ENCODE measurements around the gene CCDC6. TPM values are rescaled to one million over a fixed set of nuclear protein-coding genes. Genes with fewer than 3 reads are reported as not detected.

CCDC6 gene
- total RNA-seq, 1 experiment from 2014 or later, result 19.1 TPM

DNA sequence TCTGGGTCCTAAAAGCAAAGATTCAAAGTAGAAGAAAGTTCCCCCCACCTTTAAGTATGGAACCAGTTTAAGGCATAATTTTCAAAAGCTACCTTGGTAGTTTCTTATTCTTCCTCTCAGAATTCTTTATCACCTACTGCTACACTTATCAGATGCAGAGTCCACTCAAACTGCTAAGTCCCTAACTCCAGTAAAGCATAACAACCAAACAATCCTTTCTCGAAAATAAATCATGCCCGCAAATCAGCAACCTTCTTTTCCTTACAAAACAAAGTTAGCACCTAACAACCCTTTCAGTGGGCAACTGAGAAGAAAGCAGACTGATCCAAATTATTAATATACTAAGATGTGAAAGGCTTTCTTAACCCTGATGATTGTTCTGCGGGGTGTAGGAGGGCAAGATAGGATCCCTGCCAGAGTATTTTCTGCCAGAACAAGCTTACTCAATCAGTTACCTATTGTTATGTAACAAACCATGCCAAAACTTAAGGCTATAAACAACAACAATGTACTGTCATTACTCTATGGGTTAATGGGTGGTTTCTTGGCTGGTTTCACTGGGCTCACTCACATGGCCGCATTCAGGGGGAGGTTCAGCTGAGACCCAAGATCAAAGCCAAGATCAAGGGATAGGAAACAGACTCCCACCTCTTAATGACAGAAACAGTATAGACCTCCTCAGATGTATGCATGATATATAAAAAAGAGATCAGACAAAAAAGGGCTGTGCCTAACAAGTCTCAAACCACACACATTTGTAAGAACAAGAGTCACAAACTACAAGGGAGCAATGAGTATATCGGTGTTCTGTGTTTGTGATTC lies 42.0 kb downstream of the CCDC6 start:
- H3K27me3 ChIP-seq, result no peaks in the 10 kb centered on the region
- H3K4me1 ChIP-seq, result no peaks in the 10 kb centered on the region
- H3K36me3 ChIP-seq, result no peaks in the 10 kb centered on the region
- no peak overlapping the region for H3K27ac ChIP-seq
- H3K9me3 ChIP-seq (replicated peaks), result no peaks in the 10 kb centered on the region
- H3K4me3 ChIP-seq, result no peak overlapping the region
- no peak for DNase-seq

DNA sequence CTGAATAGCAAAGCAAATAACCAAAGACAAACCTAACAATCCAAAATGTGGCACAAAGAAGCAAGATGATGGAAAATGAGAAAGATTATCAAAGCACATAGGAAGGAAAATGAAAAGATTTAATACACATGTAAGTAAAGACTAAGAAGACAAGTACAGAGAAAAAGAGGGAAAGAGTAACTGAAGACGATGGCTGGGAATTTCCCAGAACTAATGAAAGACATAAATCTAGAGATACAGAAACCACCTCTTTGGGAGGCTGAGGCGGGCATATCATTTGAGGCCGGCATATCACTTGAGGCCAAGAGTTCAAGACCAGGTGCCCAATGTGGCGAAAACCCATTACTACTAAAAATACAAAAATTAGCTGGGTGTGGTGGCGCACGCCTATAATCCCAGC lies 46.8 kb downstream of the CCDC6 start:
- no peak overlapping the region for H3K4me3 ChIP-seq
- no peak overlapping the region for H3K27ac ChIP-seq
- no peaks in the 10 kb centered on the region for H3K36me3 ChIP-seq
- H3K9me3 ChIP-seq (replicated peaks), result no peaks in the 10 kb centered on the region
- no peak for DNase-seq
- H3K4me1 ChIP-seq, result no peaks in the 10 kb centered on the region
- no peaks in the 10 kb centered on the region for H3K27me3 ChIP-seq

DNA sequence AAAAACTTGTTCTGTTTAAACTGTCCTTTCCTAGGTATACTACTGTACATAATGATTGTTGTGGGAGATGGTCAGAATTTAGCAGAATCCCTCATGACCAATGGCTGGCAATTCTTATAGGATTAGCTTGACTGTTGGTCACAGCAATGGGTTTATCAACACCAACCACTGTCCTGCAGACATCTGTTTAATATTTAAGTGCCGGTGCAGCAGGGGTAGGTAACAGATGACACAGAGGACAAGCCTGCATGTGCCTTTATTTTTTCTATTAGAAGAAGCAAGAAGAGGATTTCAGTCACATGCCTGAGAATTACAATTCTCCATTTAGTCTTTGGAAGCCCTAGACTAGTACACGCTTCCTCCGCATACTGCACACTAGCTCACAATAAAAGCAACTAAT lies 48.4 kb downstream of the CCDC6 start:
- Histone ChIP-seq H3K4me3 (no peak overlapping the region), H3K9me3 (replicated peaks) (no peaks in the 10 kb centered on the region), H3K27ac (no peak overlapping the region), H3K27me3 (no peaks in the 10 kb centered on the region), H3K36me3 (no peaks in the 10 kb centered on the region), H3K4me1 (no peaks in the 10 kb centered on the region)
- DNase-seq, result no peak

DNA sequence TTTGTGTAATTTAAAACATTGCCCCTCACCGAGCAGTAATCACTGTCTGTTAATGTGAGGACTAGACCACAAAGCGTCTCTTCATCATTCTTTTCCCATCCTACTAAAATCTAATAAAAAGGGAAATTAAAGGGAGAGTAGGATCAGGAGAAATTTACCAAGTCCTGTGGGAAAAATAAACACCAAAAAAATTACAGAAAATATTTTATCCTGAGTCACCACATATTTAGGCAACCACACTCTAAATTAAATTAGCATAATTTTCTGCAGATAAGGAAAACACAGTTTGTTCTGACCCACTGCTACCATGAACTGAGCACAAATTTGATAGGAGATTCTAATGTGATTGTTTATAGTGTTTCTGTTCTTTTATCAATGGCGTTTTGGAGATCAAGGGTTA lies 49.3 kb downstream of the CCDC6 start:
- H3K4me1 ChIP-seq, result no peaks in the 10 kb centered on the region
- no peak for DNase-seq
- no peaks in the 10 kb centered on the region for H3K9me3 ChIP-seq (replicated peaks)
- no peak overlapping the region for H3K4me3 ChIP-seq
- H3K27me3 ChIP-seq, result no peaks in the 10 kb centered on the region
- H3K36me3 ChIP-seq, result no peaks in the 10 kb centered on the region
- no peak overlapping the region for H3K27ac ChIP-seq

DNA sequence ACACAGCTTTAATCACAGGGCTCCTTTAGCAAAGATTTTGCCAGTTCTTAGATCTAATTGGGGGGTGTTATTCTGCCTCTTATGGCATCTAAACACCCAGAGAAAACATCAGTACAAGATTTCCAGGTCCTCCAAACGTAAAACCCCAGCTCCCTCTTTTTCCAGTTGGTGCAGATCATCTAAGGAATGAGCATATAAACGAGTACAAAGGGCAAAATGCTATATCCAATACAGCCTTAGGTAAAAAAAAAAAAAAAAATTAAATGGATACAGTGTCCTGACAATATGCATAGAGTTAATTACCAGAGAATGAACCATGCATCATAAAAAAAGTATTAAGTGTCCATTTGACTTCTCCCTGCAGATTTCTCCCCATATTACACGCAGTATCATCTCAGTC lies 50.3 kb downstream of the CCDC6 start:
- no peak overlapping the region for H3K4me3 ChIP-seq
- H3K36me3 ChIP-seq, result no peaks in the 10 kb centered on the region
- DNase-seq, result no peak
- H3K27me3 ChIP-seq, result no peaks in the 10 kb centered on the region
- no peaks in the 10 kb centered on the region for H3K9me3 ChIP-seq (replicated peaks)
- H3K4me1 ChIP-seq, result no peaks in the 10 kb centered on the region
- no peak overlapping the region for H3K27ac ChIP-seq

DNA sequence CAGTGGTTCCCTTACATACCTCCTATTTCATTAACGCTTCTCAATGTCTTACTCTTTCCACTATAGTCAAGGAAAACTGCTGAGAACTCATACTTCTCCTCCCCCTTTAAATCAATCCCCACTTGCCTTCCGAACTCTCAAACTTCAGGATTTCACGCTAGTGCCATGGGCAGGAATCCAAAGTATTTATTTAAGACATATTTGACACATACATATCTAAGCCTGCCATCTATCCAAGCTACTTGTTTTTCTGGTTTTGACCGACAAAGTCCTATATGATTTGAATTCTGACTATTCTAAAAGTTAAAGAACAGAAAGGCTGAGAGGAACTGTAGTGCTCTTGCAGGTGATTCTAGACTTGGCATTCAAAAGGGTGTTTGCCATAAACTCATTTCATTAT lies 51.8 kb downstream of the CCDC6 start:
- Histone ChIP-seq H3K4me1 (no peaks in the 10 kb centered on the region), H3K4me3 (no peak overlapping the region), H3K27me3 (no peaks in the 10 kb centered on the region), H3K27ac (no peak overlapping the region), H3K36me3 (no peaks in the 10 kb centered on the region), H3K9me3 (replicated peaks) (no peaks in the 10 kb centered on the region)
- no peak for DNase-seq

DNA sequence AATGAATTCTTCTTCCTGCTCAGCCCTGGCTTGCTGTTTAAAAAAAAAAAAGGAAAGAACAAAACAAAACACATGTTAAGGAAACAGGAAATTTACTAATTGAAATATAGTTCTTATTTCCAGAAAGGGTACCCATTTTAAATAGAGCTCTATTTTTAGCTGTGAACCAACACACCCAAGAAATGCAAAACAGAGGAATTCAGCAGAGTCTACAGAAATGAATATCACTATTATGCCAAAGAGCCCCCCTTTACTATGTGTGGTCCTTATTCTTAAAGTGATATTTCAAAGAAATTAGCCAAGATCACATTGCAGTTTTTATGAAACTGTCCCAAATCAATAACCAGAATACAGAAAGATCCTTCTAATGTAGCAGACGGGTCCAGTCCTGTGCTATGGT lies 53.7 kb downstream of the CCDC6 start:
- no peaks in the 10 kb centered on the region for H3K9me3 ChIP-seq (replicated peaks)
- H3K4me3 ChIP-seq, result no peak overlapping the region
- no peaks in the 10 kb centered on the region; the same call in 1 of the 2 replicates for H3K36me3 ChIP-seq
- no peaks in the 10 kb centered on the region for H3K27me3 ChIP-seq
- DNase-seq, result no peak
- no peak overlapping the region for H3K27ac ChIP-seq
- H3K4me1 ChIP-seq, result no peaks in the 10 kb centered on the region

DNA sequence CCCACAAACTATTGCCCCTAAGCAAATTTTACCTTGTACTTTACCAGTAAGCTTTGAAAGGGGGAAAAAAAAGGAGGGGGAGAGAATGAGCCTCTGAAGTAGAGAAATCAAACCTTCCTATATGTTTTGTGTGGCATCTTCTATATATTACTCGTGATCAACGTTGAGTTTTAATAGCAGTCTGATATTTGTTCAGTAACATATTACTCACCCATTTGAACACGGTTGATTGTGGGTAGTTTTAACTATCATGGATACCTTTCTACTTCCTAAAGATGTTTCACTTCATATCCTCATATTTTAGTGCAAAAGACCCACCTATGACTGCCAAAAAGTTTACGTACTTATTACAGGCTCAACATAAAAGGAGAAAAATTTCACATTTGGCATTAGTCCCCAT lies 54.5 kb downstream of the CCDC6 start:
- H3K27me3 ChIP-seq, result no peaks in the 10 kb centered on the region
- DNase-seq, result no peak
- H3K27ac ChIP-seq, result no peak overlapping the region
- H3K9me3 ChIP-seq (replicated peaks), result no peaks in the 10 kb centered on the region
- H3K4me1 ChIP-seq, result no peaks in the 10 kb centered on the region
- H3K36me3 ChIP-seq, result no peaks in the 10 kb centered on the region; the same call in 1 of the 2 replicates
- no peak overlapping the region for H3K4me3 ChIP-seq

DNA sequence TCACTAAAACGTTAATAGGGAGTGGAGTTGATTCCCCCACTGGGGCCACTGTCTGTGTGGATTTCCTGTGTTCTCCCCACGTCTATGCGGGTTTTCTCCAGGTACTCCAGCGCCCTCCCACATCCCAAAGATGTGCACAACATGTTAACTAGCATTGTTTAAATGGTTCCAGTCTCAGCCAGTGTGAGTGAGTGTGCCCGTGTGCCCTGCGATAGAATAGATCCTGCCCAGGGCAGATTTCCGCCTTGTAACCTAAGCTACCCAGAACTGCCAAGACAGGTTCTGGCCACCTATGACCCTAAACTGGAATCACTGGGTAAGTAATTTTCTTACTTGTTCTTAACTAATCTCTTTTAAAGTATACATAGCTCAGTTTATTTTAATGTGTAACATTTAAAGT lies 58.5 kb downstream of the CCDC6 start:
- no peak overlapping the region for H3K4me3 ChIP-seq
- no peaks in the 10 kb centered on the region for H3K9me3 ChIP-seq (replicated peaks)
- DNase-seq, result no peak
- H3K27ac ChIP-seq, result no peak overlapping the region
- H3K36me3 ChIP-seq, result no peaks in the 10 kb centered on the region; the same call in 1 of the 2 replicates
- no peaks in the 10 kb centered on the region for H3K4me1 ChIP-seq
- no peaks in the 10 kb centered on the region for H3K27me3 ChIP-seq

DNA sequence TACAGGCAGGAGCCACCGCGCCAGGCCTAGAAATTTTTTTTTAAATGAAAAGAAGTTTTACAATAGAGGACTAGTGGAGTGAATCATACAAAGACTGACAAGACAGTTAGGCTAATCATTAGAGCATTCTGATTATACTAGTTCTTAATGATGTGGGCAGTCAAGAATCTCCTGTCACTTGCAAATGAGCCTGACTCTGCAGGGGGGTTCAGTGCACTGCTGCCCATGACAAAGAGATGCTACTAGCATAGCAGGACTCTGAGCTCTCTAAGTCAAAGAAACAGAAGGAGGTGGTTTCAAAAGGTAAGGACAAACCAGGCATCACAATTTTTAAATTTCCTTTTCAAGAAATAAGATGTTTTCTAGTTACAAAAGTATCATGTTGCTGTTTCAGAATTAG lies 59.0 kb downstream of the CCDC6 start:
- DNase-seq, result no peak
- Histone ChIP-seq H3K36me3 (no peaks in the 10 kb centered on the region; the same call in 1 of the 2 replicates), H3K27me3 (no peaks in the 10 kb centered on the region), H3K27ac (no peak overlapping the region), H3K4me1 (no peaks in the 10 kb centered on the region), H3K9me3 (replicated peaks) (no peaks in the 10 kb centered on the region), H3K4me3 (no peak overlapping the region)

DNA sequence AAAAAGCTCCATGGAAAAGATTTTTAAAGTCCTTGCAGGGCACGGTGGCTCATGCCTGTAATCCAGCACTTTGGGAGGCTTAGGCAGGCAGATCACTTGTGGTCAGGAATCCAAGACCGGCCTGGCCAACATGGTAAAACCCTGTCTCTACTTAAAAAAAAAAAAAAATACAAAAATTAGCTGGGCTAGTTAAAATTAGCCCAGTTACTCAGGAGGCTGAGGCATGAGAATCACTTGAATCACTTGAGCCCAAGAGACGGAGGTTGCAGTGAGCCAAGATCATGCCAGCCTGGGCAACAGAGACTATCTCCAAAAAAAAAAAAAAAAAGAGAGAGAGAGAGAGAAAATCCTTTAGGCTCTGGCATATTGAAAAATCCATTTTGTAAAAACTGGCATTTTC lies 61.9 kb downstream of the CCDC6 start:
- Histone ChIP-seq H3K4me3 (no peak overlapping the region), H3K27me3 (no peaks in the 10 kb centered on the region), H3K9me3 (replicated peaks) (no peaks in the 10 kb centered on the region), H3K36me3 (no peaks in the 10 kb centered on the region; the same call in 1 of the 2 replicates), H3K4me1 (no peaks in the 10 kb centered on the region), H3K27ac (no peak overlapping the region)
- peak in 1 of 2 experiments; percentile 7 for DNase-seq

DNA sequence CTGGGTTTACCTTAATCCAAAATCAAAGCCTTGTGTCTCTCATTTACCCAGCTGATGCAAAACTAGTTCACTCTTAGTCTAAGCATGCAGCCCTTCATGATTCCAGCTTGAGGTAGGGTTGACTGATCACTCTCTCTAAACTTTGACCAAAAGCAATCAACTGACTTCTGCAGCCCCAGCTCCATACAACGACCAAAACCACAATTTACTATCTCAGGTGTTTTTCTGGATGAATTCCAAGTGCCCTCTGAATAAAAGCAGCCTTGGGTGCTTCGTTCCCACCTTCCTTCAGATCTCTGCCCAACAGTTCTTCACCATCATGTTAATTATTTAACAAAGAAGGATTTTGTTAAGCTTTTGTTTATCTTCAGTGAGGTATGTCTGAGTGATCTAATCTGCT lies 62.6 kb downstream of the CCDC6 start:
- no peak overlapping the region for H3K27ac ChIP-seq
- no peak for DNase-seq
- no peaks in the 10 kb centered on the region for H3K4me1 ChIP-seq
- H3K36me3 ChIP-seq, result no peaks in the 10 kb centered on the region; the same call in 1 of the 2 replicates
- H3K9me3 ChIP-seq (replicated peaks), result no peaks in the 10 kb centered on the region
- no peaks in the 10 kb centered on the region for H3K27me3 ChIP-seq
- no peak overlapping the region for H3K4me3 ChIP-seq

DNA sequence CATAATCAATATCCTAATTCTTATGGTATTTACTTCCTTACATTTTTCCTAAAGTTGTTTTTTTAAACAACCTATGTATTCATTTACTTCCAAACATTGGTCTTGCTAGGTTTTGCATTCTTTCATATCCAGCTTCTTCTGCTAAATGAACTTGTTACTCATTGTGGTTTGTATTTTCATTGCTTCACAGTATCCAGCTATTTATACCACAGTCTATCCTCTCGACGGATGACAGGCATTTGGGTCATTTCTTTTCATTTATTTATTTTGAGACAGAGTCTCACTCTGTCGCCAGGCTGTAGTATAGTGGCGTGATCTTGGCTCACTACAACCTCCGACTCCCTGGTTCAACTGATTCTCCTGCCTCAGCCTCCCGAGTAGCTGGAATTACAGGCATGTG lies 66.8 kb downstream of the CCDC6 start:
- Histone ChIP-seq H3K27ac (no peak overlapping the region), H3K4me3 (no peak overlapping the region), H3K4me1 (no peaks in the 10 kb centered on the region), H3K9me3 (replicated peaks) (no peaks in the 10 kb centered on the region), H3K27me3 (no peaks in the 10 kb centered on the region), H3K36me3 (no peaks in the 10 kb centered on the region; the same call in 1 of the 2 replicates)
- DNase-seq, result no peak

DNA sequence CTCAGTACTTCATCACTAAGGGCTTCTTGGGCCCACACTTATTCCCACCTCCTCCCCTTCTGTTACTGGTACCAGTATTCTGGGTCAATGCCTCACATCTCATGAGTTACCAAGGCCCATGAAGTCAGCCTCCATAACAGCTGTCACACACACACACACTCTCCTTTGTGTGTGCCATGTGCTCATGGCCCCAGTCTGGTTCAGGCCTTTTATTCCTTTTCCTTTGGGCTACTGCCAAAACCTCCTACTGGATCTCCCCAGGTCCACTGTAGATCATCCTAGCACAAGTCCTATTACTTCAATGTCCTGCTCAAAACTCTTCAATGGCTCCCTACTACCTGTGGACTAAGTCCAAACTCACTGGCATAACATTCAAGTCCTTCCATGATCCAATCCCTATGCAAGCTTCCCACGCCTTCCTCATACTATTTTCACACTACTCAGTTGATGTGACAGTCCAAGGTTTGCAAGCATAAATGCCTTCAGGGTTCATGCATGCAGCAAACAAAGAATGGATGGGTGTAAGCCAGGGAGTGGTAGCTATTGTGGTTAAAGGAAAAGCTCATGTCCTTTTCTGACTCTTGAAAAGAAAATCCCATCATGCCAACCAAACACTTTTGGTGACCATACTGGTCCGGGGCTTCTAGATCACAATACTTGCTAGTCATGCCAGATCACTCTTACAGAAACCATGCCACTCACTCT lies 68.1 kb downstream of the CCDC6 start:
- Histone ChIP-seq H3K9me3 (replicated peaks) (no peaks in the 10 kb centered on the region), H3K27ac (no peak overlapping the region), H3K4me3 (no peak overlapping the region), H3K27me3 (no peaks in the 10 kb centered on the region), H3K36me3 (no peaks in the 10 kb centered on the region; the same call in 1 of the 2 replicates), H3K4me1 (no peaks in the 10 kb centered on the region)
- DNase-seq, result no peak

DNA sequence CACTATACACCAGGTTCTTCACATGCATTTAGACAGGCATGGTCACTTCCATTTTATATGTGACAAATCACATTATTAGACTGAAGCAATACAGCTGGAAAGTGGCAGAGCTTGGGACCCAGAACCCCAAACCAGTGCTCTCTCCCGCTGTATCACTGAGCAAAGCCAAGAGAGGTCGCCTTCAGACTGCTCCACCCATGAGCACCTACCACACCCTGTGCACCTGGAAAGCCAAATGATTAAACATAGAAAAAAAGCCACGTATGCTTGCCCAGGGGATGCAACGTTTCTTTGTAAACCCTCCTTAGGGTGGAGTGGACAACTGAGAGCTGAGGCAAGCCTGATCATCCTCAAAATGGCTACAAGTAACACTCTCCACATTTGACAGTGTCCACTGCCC lies 72.5 kb downstream of the CCDC6 start:
- H3K4me1 ChIP-seq, result no peaks in the 10 kb centered on the region
- no peaks in the 10 kb centered on the region for H3K9me3 ChIP-seq (replicated peaks)
- H3K27ac ChIP-seq, result no peak overlapping the region
- H3K36me3 ChIP-seq, result no peaks in the 10 kb centered on the region; the same call in none of the 2 replicates
- H3K27me3 ChIP-seq, result no peaks in the 10 kb centered on the region
- H3K4me3 ChIP-seq, result no peak overlapping the region
- no peak for DNase-seq
